Measurements from ENCODE around the gene ILKAP.

The ILKAP gene

GRCh38 chr2:238190445-238190844, 13.1 kb downstream of the ILKAP start:
- Histone ChIP-seq H3K27me3 (replicated peaks; ENCODE audit: insufficient read depth, low read length) (no peaks in the 10 kb centered on the region), H2AFZ (ENCODE audit: low read length) (no peak overlapping the region), H3F3A (ENCODE audit: insufficient read depth, low read length) (no peaks in the 10 kb centered on the region), H3K9me3 (replicated peaks; ENCODE audit: insufficient read depth, low read length) (no peaks in the 10 kb centered on the region), H3K4me2 (ENCODE audit: low read depth, low read length) (no peak overlapping the region), H3K36me3 (replicated peaks; ENCODE audit: insufficient read depth, low read length) (peaks cover 8% of the 10 kb centered on the region; the same call in 1 of the 2 replicates), H3K9ac (ENCODE audit: low read length) (no peak overlapping the region), H4K20me1 (ENCODE audit: insufficient read depth, low read length) (no peaks in the 10 kb centered on the region), H3K4me3 (ENCODE audit: low read length) (no peak overlapping the region), H3K4me1 (ENCODE audit: low read length) (no peaks in the 10 kb centered on the region), H3K9me2 (replicated peaks; ENCODE audit: insufficient read depth, low read length) (no peaks in the 10 kb centered on the region), H3K27ac (ENCODE audit: low read length) (no peak overlapping the region), H3K79me2 (ENCODE audit: low read length) (peaks cover 25% of the 10 kb centered on the region)
- DNase-seq = no peak
- TF ChIP-seq EZH2 (optimal IDR thresholded peaks at IDR 0.05; ENCODE audit: low read depth, low read length) = no peak
- no peak for TF ChIP-seq EZH2phosphoT487 (IDR thresholded peaks at IDR 0.05; ENCODE audit: low read length)
- TF ChIP-seq CTCF (IDR thresholded peaks at IDR 0.05; ENCODE audit: low read length) = no peak

- TF ChIP-seq EZH2 (optimal IDR thresholded peaks at IDR 0.05; ENCODE audit: low read depth, low read length) (no peak), CTCF (IDR thresholded peaks at IDR 0.05; ENCODE audit: low read length) (no peak), EZH2phosphoT487 (IDR thresholded peaks at IDR 0.05; ENCODE audit: low read length) (no peak)
- no peaks in the 10 kb centered on the region for H3K4me1 ChIP-seq (ENCODE audit: low read length)
- H3K9ac ChIP-seq (ENCODE audit: low read length) = no peak overlapping the region
- no peak overlapping the region for H2AFZ ChIP-seq (ENCODE audit: low read length)
- no peaks in the 10 kb centered on the region for H3K9me2 ChIP-seq (replicated peaks; ENCODE audit: insufficient read depth, low read length)
- H3K27ac ChIP-seq (ENCODE audit: low read length) = no peak overlapping the region
- DNase-seq = no peak
- peaks cover 8% of the 10 kb centered on the region; the same call in 1 of the 2 replicates for H3K36me3 ChIP-seq (replicated peaks; ENCODE audit: insufficient read depth, low read length)
- H3K9me3 ChIP-seq (replicated peaks; ENCODE audit: insufficient read depth, low read length) = no peaks in the 10 kb centered on the region
- H3K27me3 ChIP-seq (replicated peaks; ENCODE audit: insufficient read depth, low read length) = no peaks in the 10 kb centered on the region
- no peaks in the 10 kb centered on the region for H4K20me1 ChIP-seq (ENCODE audit: insufficient read depth, low read length)
- no peak overlapping the region for H3K4me2 ChIP-seq (ENCODE audit: low read depth, low read length)
- H3K4me3 ChIP-seq (ENCODE audit: low read length) = no peak overlapping the region
- H3K79me2 ChIP-seq (ENCODE audit: low read length) = peaks cover 10% of the 10 kb centered on the region; the same call in 1 of the 2 replicates
- H3F3A ChIP-seq (ENCODE audit: insufficient read depth, low read length) = no peaks in the 10 kb centered on the region; the same call in 1 of the 2 replicates
Measured at GRCh38 chr2:238187618-238188548, 15.6 kb downstream of the ILKAP start.

GRCh38 chr2:238183821-238184220, 19.7 kb downstream of the ILKAP start:
- Histone ChIP-seq H3K4me2 (ENCODE audit: low read depth, low read length) (no peak overlapping the region), H3F3A (ENCODE audit: insufficient read depth, low read length) (no peaks in the 10 kb centered on the region; the same call in 1 of the 2 replicates), H3K4me1 (ENCODE audit: low read length) (no peaks in the 10 kb centered on the region), H3K27me3 (replicated peaks; ENCODE audit: insufficient read depth, low read length) (no peaks in the 10 kb centered on the region), H3K79me2 (ENCODE audit: low read length) (peaks cover 10% of the 10 kb centered on the region; the same call in 1 of the 2 replicates), H3K9ac (ENCODE audit: low read length) (no peak overlapping the region), H4K20me1 (ENCODE audit: insufficient read depth, low read length) (no peaks in the 10 kb centered on the region), H3K9me3 (replicated peaks; ENCODE audit: insufficient read depth, low read length) (no peaks in the 10 kb centered on the region), H3K9me2 (replicated peaks; ENCODE audit: insufficient read depth, low read length) (no peaks in the 10 kb centered on the region), H3K4me3 (ENCODE audit: low read length) (no peak overlapping the region), H3K27ac (ENCODE audit: low read length) (no peak overlapping the region), H3K36me3 (replicated peaks; ENCODE audit: insufficient read depth, low read length) (peaks cover 6% of the 10 kb centered on the region), H2AFZ (ENCODE audit: low read length) (no peak overlapping the region)
- no peak for DNase-seq
- TF ChIP-seq CTCF (IDR thresholded peaks at IDR 0.05; ENCODE audit: low read length) (no peak), EZH2 (optimal IDR thresholded peaks at IDR 0.05; ENCODE audit: low read depth, low read length) (no peak), EZH2phosphoT487 (IDR thresholded peaks at IDR 0.05; ENCODE audit: low read length) (no peak)

All from MM.1S (cell line).